ENCODE data around the gene KCNE1.
"Not testable (repeated sequence)": the region's sequence is repeated elsewhere in the genome, so short reads cannot be mapped to it uniquely, and the experiment has no call there.

The KCNE1 gene

DNA sequence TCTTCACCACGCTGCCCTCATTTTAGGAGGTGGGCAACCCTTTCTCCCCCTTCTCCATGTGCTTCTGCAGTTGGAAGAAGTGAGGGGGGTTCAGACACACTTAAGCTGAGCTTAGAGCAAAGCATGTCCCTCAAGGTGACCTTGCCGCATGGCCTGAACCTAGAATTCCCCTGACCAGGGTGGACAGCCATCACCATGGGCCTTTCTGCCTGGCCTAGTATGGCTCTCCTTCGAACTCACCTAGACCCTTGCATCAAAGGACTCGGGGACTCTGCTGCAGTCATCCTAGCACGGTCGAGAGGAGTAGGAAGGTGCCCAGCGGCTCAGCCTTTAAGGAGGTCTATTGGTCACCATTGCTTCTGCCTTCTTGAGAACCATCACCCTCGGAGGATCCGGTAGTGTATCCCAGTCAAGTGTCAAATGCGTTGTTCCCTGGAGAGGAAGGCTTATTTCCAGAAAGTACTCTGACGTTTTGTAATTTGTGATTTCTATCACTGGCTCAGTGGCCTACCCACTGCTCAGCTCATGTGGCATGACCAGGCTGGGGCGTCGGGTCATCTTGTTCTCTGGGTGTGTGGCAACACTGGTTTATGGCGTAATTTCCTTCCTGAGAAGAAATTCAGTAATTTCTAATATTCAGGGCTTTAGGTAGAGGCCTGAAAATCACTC is at the start of gene KCNE1:
KCNE1 (minus strand) TSS at position 424 of the 669 bp plus-strand sequence. CDS start 62,576 bp downstream, outside the sequence.
- no peak for DNase-seq (ENCODE audit: low read depth in 2 of 2)

- DNase-seq (ENCODE audit: low read depth in 2 of 2): no peak
Measured at GRCh38 chr21:34561806-34562205, 49.8 kb upstream of the KCNE1 start.

- DNase-seq (ENCODE audit: low read depth in 2 of 2): no peak
Measured at GRCh38 chr21:34560609-34561008, 48.6 kb upstream of the KCNE1 start.

DNA sequence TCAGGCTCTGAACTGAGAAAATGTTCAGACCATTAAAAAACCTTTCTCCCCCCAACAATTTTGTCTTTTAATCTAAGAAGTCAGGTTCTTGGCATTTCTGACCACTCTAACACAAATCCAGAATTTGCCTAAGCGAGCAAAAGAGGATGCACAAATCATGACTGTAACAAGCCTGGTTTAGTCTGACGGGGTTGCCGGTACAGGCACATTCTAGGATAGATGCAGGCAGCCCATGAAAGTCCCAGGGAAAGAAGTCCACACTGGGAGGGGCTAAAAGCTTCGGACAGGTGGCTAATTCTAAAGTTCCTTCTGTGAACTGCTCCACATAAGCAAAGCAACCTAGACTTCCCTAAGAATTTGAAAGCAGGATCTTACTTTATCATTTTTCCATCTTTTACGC is 48.0 kb upstream of the KCNE1 start:
- DNase-seq (ENCODE audit: low read depth in 2 of 2): no peak

- no peak for DNase-seq (ENCODE audit: low read depth in 2 of 2)
Measured at GRCh38 chr21:34559089-34559631, 47.1 kb upstream of the KCNE1 start.

GRCh38 chr21:34558166-34558565 is 46.2 kb upstream of the KCNE1 start:
- DNase-seq (ENCODE audit: low read depth in 2 of 2): no peak

DNA sequence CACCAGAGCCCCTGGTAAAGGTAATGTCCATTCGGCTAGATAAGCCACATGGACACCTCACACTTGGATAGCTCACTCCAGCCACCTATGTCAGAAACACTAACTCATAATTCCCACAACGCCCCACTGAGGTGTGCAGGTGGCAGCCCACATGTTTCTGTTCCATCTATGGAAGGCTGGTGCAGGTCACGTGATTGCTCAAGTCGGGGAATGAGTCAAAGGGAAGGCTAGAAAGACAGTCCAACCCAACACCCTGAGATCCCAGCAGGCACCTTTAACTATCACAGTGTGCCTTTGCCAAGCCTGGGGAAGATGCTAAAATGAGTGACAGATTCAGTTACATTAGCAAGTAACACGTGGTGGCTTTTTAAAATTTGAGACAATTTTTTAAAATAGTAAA is 45.3 kb upstream of the KCNE1 start:
- no peak for DNase-seq (ENCODE audit: low read depth in 2 of 2)

DNA sequence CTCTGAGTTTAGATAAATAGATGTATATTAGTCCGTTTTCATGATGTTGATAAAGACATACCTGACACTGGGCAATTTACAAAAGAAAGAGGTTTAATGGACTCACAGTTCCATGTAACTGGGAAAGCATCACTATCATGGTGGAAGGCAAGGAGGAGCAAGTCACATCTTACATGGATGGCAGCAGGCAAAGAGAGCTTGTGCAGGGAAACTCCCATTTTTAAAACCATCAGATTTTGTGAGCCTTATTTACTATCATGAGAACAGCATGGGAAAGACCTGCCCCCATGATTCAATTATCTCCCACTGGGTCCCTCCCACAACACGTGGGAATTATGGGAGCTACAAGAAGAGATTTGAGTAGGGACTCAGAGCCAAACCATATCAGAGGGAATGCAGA is 42.7 kb upstream of the KCNE1 start:
- DNase-seq (ENCODE audit: low read depth in 2 of 2): not testable (repeated sequence)

DNA sequence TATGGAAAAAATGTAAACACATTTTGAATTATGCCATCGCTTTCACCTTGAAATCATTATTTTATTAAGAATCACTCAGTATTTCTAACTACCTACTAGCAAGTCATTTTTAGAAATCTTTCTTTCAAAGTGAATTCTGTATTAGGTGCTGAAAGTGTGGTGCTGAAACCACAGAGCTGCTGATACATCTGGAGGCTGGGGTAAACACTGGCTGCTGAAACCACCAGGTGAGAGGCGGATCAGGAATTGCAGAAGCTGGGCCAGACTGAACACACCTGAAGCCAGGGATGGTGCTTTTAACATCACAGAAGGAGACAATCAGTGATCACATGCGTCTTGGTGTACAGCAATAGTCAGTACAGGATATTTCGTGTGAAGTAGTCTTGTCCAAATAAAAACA is 42.2 kb upstream of the KCNE1 start:
- DNase-seq (ENCODE audit: low read depth in 2 of 2): no peak

DNA sequence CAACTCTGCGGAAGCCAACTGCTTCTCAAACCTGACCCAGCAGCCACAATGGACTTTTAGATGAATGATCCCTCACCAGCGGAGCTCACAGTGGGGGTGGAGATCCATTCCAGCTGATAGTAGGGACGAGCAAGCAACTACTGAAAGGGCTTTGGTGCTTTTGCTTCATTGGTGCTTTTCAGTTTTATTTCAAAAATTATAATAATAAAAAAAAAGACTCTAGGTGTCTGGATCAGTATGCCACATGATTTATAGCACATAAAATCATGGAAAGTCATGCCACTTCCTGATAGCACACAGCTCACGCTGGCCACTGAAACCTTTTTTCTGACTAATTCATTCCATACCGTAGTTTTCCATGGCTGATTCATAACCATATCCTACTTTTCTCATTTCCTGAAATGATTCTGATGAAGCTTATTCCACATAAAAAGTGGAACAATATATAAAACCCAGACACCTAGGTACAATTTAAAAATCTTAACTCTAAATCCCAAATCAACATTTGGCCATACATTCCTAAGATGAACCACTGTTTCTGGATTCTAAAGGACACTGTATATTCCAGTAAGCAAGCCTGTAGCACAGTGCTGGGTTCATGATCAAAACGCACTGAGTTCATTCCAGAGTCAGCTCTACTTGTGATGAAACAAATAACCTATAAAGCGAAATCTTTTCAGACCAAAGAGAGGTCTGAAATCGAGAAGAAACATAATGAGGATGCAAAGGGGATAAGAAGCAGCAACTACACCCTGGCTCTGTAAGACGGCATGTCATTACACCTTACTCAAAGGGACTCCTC is 41.3 kb upstream of the KCNE1 start:
- DNase-seq (ENCODE audit: low read depth in 2 of 2): peak; percentile 74 to 75

DNA sequence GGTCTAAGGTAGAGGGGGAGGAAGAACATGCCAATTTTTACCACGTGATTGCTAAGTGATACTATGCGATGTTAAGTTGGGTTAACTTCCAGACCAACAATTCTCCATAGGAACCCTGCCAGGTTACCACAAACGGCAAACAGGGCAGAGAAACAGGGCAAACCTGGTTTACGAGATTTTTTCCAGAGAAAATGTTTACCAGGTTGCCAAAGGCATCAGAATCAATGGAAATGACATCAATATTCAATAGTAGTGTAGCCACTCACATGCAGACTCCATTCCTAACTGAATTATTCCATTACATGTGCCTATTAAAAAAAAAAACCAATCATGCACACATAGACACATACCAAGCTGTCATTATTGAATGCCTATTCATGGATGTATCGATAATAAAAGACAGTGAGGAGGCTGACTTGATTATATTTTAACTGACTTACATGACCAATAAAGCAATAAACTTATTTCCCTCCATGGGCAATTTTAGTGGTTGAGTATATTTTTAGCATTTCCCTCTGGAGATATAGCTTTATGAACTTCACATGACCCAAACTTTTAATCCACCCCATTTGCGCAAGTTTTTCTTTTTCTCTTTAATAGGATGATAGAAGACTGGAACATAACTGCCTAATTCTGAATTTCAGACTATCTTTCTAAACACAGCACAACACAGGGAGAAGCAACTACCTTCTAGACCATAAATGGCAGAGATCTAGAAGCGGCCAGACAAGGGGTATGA is 40.5 kb upstream of the KCNE1 start:
- DNase-seq (ENCODE audit: low read depth in 2 of 2): peak in 1 of 2 experiments; percentile 52

DNA sequence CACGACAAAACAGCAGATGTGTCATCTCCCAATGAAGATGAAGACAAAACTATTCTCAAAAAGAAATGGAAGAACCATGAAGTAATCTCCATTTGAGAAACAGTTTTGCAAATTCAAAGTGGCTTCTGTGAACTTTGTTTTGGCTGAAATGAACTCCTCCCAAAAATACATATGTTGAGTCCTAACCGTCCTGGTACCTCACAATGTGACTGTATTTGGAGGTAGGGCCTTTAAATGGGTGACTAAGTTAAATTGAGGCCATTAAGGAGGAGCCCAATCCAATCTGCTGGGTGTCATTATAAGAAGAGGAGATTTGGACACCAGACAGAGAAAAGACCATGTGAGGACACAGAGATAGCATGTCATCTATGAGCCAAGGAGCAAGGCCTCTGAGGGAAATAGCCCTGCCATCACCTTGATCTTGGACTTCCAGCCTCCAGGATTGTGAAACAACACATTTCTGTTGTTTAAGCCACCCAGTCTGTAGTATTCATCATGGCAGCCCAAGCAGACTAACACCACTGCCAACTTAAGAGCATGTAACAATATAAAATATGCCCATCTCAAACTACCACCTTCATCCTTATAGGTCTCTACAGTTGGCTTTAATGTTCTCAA is 38.3 kb upstream of the KCNE1 start:
- DNase-seq (ENCODE audit: low read depth in 2 of 2): no peak

GRCh38 chr21:34548781-34549376 is 36.9 kb upstream of the KCNE1 start:
- no peak for DNase-seq (ENCODE audit: low read depth in 2 of 2)

GRCh38 chr21:34546542-34546941 is 34.5 kb upstream of the KCNE1 start:
- DNase-seq (ENCODE audit: low read depth in 2 of 2): no peak

DNA sequence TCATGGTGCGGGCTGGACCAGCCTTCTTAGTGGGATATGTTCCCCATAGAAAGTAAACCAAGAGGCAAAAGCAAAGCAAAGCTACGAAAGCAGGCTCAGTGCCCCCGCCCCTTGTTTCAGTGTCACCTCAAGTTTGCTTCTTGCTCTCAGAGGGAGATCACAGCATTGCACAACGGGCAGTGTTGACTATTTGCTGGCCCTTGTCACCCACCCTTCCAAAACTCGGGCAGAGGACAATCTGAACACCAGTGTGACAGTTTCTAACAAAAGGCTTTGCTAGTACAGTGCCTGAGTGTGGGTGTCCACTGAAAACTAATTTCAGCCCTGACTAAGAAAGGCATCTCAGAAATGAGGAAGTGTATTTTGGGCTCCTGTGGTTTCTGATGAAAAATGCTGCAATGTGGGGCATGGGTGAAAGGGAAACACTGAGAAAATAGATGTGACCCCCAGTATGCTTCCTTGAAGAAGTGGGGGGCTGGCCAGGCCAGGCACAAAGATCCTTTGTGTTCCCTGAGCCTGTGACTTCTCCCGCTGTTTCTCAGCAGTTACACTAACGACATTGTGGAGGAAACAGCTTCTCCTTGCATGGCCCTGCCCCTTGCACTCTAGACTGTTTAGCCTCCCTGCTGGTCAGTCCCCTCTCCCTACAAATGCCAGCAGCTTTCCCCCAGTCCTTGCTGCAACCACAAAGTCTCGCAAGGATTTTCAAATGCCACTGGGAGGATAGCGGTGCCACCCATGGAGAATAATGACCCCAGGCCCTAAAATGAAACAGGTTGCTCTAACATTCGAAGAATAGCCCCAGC is 33.3 kb upstream of the KCNE1 start:
- peak; percentile 83 for DNase-seq (ENCODE audit: low read depth in 2 of 2)

DNA sequence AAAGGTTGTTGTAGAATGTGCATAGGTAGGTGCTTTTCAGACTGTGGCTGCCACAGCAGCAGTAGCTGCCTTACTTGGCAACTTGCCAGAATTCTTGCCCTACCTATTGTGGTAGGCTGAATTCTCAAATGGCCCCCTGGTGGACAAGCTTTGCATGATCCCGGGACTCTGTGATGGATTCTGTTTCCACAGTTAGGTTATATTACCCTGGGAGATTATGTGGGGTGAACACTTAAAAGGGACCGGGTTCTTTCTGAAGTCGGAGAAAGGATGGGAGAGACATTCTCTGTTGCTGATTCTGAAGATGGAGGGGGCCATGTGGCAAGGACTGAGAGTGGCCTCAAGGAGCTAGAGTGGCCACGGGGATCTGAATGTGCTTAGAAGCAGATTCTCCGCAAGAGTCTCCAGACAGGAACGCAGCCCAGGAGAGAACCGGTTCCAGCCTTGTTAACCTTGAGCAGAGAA is 32.1 kb upstream of the KCNE1 start:
- DNase-seq (ENCODE audit: low read depth in 2 of 2): no peak

DNA sequence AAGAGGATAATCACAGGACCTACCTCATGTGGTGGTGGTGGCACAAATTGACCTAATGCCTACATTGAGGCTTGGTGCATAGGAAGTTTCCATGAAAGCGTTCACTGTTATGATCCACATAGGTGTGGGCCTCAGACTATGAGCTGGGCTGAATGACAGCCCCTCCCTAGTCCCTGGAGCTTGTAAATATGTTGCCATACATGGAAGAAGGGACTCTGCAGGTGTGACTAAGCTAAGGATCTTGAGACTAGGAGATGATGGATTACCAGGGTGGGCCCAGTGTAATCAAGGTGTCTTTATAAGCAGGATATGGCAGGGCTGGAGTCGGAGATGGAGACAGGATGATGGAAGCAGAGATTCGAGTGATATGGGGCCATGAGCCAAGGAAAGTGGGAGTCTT is 31.0 kb upstream of the KCNE1 start:
- DNase-seq (ENCODE audit: low read depth in 2 of 2): no peak

DNA sequence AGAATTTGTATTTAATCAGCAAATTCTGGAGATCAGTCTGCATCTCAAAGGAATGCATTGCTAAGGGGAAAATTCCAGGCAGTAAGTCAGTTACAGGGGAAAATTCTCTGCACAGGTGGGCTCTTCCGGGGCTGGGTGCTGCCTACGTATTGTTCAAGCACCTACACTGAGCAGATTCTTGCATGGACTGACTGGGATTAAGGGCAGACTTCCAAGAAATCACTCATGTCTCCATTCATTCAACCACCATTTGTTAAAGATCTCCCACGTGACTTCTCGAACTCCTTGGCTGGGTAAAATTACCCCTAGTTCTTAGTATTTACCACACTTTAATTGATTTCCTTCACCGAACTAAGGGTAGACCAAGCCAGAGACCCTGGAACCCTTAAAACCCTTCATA is 28.2 kb upstream of the KCNE1 start:
- DNase-seq (ENCODE audit: low read depth in 2 of 2): no peak

- DNase-seq (ENCODE audit: low read depth in 2 of 2): no peak
Measured at GRCh38 chr21:34537838-34538237, 25.8 kb upstream of the KCNE1 start.

DNA sequence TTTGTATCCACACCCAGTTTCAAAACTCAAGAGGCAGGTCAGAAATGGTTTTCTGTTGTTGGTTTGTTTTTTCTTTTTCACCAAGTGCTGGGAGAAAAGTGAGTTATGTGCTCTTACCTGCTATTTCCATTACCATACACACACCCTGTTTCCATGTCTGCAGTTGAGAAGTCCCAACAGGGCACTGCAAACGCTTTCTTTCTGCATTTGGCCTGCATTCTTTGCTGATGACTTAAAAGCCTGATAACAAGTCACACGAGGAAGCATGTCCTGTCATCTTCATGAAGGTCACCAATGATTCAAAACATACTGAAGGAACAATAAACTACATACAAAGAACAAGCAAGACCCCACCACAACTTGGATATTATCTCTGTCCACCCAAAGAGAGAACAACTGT is 24.8 kb upstream of the KCNE1 start:
- DNase-seq (ENCODE audit: low read depth in 2 of 2): no peak

GRCh38 chr21:34536311-34536710 is 24.3 kb upstream of the KCNE1 start:
- no peak for DNase-seq (ENCODE audit: low read depth in 2 of 2)
